Measurements from ENCODE around the gene ZBTB20.

DNA sequence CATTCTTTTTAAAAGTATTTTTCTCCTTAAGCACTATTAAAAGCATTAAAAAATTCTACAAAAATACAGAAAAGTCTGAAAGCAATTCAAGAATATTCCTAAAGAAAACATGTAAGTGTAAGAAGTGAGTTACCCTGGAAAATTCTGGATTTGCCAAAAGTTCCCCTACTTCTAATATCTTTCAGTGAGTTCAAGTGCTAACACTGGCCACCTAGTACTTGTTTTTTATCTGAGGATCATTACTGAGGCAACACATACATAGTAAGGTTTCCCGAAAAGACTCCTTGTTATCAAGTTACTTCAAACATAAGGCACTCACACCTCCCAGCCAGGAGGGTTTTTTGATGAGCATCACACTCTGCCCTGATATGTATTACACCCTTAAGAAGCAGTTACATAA is 694.8 kb downstream of the ZBTB20 start:
- TF ChIP-seq, protein P1, sequence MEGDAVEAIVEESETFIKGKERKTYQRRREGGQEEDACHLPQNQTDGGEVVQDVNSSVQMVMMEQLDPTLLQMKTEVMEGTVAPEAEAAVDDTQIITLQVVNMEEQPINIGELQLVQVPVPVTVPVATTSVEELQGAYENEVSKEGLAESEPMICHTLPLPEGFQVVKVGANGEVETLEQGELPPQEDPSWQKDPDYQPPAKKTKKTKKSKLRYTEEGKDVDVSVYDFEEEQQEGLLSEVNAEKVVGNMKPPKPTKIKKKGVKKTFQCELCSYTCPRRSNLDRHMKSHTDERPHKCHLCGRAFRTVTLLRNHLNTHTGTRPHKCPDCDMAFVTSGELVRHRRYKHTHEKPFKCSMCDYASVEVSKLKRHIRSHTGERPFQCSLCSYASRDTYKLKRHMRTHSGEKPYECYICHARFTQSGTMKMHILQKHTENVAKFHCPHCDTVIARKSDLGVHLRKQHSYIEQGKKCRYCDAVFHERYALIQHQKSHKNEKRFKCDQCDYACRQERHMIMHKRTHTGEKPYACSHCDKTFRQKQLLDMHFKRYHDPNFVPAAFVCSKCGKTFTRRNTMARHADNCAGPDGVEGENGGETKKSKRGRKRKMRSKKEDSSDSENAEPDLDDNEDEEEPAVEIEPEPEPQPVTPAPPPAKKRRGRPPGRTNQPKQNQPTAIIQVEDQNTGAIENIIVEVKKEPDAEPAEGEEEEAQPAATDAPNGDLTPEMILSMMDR (IDR thresholded peaks at IDR 0.05; ENCODE audit: low read depth, low read length): no peak
- no peak for TF ChIP-seq EZH2phosphoT487 (IDR thresholded peaks at IDR 0.05; ENCODE audit: low read depth)

All from OCI-LY3 (cell line).